Head of caudate nucleus (tissue), 42 donors: ENCODE measurements around the gene GLIS1.
"Not testable (repeated sequence)": the region's sequence is repeated elsewhere in the genome, so short reads cannot be mapped to it uniquely, and the experiment has no call there.

Experiments used
- DNase-seq, 42 donors: peaks; one replicate each; pipeline versions ENCODE4 v3.0.0 to v3.0.0-alpha.2; 2020 to 2021; ENCODE audit warnings: mixed read lengths in 7 of 42
- intact Hi-C: fragments of 100-400 bp; cut with DNase I; formaldehyde crosslinking; loops from one replicate; pipeline ENCODE4 v1.15.0; 2022

The GLIS1 gene

GRCh38 chr1:53739109-53739681 lies at the start of gene GLIS1:
Gene GLIS1, minus strand, starts transcription at chr1:53739164. Its CDS starts 1,100 bp downstream, at chr1:53738064.
- intact Hi-C loops: no loop called here
- DNase-seq: peak; percentile 10 to 90 (median 78)

GRCh38 chr1:53787655-53788054 lies 48.7 kb upstream of the GLIS1 start:
- intact Hi-C loops: no loop called here
- no peak for DNase-seq

GRCh38 chr1:53783056-53783455 lies 44.1 kb upstream of the GLIS1 start:
- intact Hi-C loops: no loop called here
- no peak for DNase-seq

- no peak for DNase-seq
- intact Hi-C loops: no loop called here
These were observed 42.7 kb upstream of the GLIS1 start for GRCh38 chr1:53781654-53782053.

GRCh38 chr1:53777272-53777671 lies 38.3 kb upstream of the GLIS1 start:
- intact Hi-C loops: no loop called here

GRCh38 chr1:53771648-53772047 lies 32.7 kb upstream of the GLIS1 start:
- intact Hi-C loops: no loop called here
- no peak for DNase-seq

More at GRCh38 chr1:53777272-53777671, 38.3 kb upstream of the GLIS1 start:
- DNase-seq: no peak

- DNase-seq: no peak
- intact Hi-C loops: no loop called here
These were observed 30.8 kb upstream of the GLIS1 start for GRCh38 chr1:53769780-53770179.

GRCh38 chr1:53769184-53769583 lies 30.2 kb upstream of the GLIS1 start:
- intact Hi-C loops: no loop called here
- DNase-seq: no peak

- intact Hi-C loops: no loop called here
- no peak for DNase-seq
These were observed 28.0 kb upstream of the GLIS1 start for GRCh38 chr1:53766831-53767405.

- DNase-seq: no peak
These were observed 27.3 kb upstream of the GLIS1 start for GRCh38 chr1:53766194-53766742.

GRCh38 chr1:53765657-53766056 lies 26.7 kb upstream of the GLIS1 start:
- intact Hi-C loops: no loop called here
- DNase-seq: no peak

More at GRCh38 chr1:53766194-53766742, 27.3 kb upstream of the GLIS1 start:
- intact Hi-C loops: no loop called here

GRCh38 chr1:53763911-53764310 lies 24.9 kb upstream of the GLIS1 start:
- no peak for DNase-seq
- intact Hi-C loops: no loop called here

- intact Hi-C loops: no loop called here
These were observed 24.5 kb upstream of the GLIS1 start for GRCh38 chr1:53763461-53763860.

GRCh38 chr1:53760497-53760896 lies 21.5 kb upstream of the GLIS1 start:
- intact Hi-C loops, DNase-seq: not testable (repeated sequence)

More at GRCh38 chr1:53763461-53763860, 24.5 kb upstream of the GLIS1 start:
- no peak for DNase-seq

GRCh38 chr1:53755874-53756273 lies 16.9 kb upstream of the GLIS1 start:
- intact Hi-C loops: no loop called here

GRCh38 chr1:53754484-53755312 lies 15.7 kb upstream of the GLIS1 start:
- intact Hi-C loops: no loop called here
- DNase-seq: peak in 23 of 42 donors; percentile 19 to 74 (median 43)

More at GRCh38 chr1:53755874-53756273, 16.9 kb upstream of the GLIS1 start:
- DNase-seq: no peak

GRCh38 chr1:53752281-53752680 lies 13.3 kb upstream of the GLIS1 start:
- intact Hi-C loops: no loop called here
- DNase-seq: no peak

- no peak for DNase-seq
These were observed 8.9 kb upstream of the GLIS1 start for GRCh38 chr1:53747841-53748240.

GRCh38 chr1:53740621-53741105 lies 1.7 kb upstream of the GLIS1 start:
- no peak for DNase-seq
- intact Hi-C loops: no loop called here

More at GRCh38 chr1:53747841-53748240, 8.9 kb upstream of the GLIS1 start:
- intact Hi-C loops: no loop called here
